NCI-H2196 (cell line): ENCODE data around the gene DHTKD1.

Experiments used
- DNase-seq: peaks from one replicate; lab custom pipeline; 2025; ENCODE audit not compliant: unreplicated experiment; lab: John Stamatoyannopoulos, UW

DHTKD1 gene, protein sequence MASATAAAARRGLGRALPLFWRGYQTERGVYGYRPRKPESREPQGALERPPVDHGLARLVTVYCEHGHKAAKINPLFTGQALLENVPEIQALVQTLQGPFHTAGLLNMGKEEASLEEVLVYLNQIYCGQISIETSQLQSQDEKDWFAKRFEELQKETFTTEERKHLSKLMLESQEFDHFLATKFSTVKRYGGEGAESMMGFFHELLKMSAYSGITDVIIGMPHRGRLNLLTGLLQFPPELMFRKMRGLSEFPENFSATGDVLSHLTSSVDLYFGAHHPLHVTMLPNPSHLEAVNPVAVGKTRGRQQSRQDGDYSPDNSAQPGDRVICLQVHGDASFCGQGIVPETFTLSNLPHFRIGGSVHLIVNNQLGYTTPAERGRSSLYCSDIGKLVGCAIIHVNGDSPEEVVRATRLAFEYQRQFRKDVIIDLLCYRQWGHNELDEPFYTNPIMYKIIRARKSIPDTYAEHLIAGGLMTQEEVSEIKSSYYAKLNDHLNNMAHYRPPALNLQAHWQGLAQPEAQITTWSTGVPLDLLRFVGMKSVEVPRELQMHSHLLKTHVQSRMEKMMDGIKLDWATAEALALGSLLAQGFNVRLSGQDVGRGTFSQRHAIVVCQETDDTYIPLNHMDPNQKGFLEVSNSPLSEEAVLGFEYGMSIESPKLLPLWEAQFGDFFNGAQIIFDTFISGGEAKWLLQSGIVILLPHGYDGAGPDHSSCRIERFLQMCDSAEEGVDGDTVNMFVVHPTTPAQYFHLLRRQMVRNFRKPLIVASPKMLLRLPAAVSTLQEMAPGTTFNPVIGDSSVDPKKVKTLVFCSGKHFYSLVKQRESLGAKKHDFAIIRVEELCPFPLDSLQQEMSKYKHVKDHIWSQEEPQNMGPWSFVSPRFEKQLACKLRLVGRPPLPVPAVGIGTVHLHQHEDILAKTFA

DNA sequence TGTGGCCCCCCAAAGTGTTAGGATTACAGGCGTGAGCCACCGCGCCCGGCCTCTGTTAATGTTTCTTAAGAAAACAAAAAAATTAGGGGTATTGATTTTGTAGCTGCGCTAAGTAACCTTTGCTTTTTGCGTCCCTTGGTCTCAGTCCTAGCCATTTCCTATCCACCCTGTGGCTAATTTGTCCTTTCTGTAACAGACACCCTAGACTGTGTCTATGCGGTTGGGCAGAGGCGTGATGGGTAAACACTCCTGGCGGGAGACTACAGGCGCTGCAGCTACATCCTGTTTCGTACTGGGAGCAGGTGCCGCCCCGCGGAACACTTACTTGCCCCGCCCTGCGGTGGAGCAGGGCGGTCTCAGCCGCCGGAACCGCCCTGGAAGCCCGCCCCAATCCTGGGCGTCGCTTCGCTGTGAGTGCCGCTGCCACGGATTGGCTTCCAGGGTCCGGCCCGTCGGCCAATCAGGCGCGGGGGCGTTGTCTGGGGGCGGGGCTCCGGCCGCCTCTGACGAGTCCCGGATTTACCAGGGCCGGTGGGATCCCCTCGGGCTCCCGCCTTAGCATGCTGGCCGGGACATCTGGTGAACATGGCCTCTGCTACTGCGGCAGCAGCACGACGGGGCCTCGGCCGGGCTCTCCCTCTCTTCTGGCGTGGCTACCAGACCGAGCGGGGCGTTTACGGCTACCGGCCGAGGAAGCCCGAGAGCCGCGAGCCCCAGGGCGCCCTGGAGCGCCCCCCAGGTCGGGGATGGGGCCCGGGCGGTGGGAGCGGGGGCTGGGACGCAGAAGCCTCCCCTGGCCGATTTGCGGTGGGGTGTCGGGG, at the start of gene DHTKD1:
TSS of gene DHTKD1 (plus strand) at position 506 of the 821 bp plus-strand sequence. CDS start at position 586, 80 bp downstream.
- DNase-seq: peak; percentile 90

DNA sequence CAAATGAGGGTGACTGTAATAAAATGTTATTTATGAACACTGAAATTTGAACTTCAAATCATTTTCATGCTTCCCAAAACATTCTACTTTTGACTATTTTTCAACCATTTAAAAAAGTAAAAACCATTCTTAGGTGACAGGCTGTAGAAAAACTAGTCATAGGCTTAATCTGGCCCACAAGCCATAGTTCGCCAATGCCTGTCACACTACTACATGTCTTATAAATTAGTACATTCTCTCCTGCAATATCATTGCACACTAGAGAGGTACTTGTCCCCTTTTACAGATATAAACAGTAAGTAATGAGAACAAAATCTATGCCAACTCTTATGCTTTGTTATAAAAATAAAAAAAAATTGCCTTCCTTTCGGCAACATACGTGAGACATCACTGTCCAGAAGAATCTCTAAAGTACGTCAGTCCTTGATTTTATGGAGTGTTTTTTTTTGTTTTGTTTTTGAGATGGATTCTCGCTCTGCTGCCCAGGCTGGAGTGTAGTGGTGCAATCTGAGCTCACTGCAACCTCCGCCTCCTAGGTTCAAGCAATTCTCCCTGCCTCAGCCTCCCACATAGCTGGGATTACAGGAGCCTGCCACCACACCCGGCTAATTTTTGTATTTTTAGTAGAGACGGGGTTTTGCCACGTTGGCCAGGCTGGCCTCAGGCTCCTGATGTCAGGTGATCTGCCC, 49.3 kb upstream of the DHTKD1 start:
- no peak for DNase-seq

DNA sequence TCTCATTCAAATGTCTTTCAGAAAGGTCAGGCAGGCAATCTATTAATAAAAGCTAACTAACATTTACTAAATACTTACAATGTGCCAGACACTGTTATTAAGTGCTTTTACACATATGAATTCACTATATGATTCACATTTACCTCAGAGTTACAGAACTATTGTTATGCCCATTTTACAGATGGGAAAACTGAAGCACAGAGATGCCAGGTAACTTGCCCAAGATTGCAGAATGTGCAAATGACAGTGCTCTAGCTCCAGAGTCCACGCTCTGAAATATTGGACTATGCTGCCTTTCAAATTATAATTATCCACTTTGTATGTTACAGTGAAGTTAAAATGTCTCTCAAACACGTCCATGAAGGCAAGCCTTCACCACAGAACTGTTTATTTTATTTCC, 48.2 kb upstream of the DHTKD1 start:
- no peak for DNase-seq

DNA sequence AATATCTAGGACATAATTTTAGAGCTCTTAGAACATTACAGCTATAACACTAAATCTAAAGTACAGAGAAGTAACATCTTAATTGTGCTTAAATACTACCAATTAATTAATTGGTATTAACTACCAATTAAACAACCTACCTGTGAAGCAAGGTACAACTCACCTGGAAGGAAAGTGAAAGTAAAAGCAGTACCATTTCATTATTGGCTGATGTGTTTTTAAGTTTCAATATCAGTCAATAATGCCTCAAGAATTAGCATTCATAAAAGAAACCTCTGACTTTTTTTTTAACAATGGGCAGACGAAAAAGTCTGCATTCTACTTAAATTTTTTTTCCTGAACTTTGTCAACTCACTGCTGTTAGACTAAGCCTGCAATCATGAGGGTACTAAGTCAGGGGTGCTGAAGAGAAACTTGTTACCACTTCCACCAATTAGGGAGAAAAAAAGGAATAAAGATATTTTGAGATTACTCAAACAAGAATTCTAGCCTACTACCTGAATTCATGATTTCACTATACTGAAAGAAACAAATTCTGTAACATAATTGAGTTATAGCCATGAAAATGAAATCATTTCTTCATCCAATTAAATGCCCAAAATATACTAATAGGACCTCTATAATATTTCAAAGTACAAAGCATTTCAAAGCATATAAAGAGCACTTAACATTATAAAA, 46.0 kb upstream of the DHTKD1 start:
- no peak for DNase-seq

DNA sequence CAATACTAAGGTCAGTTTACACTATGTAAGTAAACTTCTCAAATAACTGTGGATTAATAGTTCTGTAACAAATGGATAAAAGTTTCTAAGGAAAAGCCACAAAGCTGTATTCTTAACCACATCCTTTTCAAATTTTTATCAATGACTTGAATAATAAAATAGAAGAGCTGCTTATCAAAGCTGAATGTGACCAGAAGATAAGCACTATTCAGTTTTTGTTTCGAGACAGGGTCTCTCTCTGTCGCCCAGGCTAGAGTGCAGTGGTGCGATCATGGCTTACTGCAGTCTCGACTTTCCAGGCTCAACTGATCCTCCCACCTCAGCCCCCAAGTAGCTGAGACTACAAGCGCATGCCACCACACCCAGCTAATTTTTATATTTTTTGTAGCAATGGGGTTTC, 43.2 kb upstream of the DHTKD1 start:
- DNase-seq: no peak

DNA sequence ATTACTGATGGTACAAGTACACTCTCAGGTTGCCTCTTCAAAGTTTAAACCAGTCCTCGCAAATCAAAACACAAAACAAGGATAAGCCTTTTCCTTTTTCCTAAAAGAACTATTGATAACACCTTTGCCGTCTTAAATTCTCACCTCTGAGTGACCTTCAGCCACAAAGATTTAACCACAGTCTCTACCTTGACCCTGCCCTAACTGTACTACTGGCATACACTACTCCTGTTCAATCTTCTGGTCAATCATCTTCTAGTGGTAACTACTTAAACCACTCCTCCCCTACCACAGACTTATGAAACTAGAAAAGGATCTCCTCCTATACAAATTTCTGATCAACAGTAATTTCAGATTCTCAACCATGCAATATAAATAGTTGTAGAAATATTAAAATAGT, 41.2 kb upstream of the DHTKD1 start:
- DNase-seq: no peak

DNA sequence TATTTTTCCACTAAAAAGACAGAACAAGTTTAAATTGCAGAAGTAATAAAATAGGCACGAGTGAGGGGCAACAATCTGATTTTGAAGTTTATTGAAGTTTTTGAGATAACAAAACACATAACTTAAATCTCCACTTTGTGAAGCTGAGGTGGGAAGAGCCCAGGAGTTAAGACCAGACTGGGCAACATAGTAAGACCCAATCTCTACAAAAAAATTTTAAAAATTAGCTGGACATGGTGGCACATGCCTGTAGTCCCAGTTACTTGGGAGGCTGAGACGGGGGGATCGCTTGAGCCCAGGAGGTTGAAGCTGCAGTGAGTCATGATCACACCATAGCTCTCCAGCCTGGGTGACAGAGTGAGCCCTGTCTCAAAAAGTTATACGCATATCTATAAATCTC, 37.4 kb upstream of the DHTKD1 start:
- DNase-seq: no peak

DNA sequence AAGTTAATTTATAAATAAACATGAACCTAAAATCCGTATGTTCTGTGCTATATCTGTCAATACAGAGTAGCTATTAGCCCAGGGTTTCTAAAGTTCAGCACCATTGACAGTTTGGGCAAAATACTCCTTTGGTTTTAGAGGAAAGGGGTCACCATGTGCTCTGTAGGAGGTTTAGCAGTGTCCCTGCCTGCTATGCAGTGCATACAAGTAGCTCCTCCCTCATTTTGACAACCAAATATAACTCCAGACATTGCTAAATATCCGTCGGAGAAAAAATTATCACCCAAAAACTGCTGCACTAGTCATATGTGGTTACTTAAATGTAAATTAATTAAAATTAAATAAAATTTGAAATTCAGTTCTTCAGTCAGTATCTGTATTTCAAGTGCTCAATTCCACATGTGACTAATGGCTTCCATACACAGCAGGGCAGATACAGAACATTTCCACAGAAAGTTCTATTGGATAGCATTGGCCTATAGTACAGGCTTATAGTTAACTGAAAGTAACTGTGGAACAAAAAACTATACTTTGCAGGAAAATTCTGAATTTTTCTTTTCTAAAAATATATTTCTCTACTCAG, 32.6 kb upstream of the DHTKD1 start:
- no peak for DNase-seq

DNA sequence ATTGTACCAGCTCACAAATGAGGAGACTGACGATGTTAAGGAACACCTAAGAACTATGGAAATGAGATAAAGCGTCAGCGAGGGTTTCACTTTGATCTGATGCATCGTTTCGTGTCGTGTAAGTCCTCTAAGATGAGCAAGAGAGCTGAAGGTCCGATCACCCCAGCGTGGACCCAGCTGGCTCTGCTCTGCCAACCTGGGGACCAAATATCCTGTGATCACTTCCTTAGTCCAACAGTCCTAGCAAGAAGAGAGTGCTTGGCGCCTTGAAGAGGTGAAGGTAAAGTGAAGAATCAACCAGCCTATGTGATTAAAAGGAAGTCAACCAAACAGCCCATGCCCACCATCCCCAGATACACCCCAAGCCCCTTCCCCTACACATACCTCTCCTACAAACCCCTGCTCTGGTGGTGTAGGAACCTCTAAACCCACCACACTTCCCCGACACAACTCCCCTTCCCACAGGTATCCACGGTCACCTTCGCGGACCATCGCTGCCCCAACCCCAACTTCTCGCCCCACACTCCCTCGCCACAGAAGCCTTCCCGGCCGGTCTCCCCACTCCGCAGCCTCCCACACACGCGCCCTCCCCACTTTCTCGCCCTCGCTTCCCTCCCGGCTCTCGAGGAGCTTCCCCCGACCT, 26.9 kb upstream of the DHTKD1 start:
- DNase-seq: no peak

DNA sequence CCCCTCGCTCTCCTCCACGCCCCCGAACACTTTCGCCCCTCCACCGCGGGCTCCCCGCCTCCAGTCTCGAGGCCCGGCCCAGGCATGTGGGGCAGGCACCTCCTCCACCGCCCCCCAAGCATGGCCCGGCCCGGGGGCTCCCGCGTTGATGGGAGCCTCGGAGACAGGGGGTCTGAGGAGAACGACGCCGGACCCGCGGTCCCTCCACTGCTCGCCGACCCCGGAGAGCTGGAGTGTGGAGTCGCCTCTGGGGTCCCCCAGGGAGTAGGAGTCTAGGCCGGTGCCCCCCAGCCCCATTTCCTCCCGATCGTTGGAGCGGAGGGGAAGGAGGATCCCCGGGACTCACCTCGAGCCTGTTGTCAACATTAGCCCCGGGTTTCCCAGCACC, 26.4 kb upstream of the DHTKD1 start:
- DNase-seq: no peak

DNA sequence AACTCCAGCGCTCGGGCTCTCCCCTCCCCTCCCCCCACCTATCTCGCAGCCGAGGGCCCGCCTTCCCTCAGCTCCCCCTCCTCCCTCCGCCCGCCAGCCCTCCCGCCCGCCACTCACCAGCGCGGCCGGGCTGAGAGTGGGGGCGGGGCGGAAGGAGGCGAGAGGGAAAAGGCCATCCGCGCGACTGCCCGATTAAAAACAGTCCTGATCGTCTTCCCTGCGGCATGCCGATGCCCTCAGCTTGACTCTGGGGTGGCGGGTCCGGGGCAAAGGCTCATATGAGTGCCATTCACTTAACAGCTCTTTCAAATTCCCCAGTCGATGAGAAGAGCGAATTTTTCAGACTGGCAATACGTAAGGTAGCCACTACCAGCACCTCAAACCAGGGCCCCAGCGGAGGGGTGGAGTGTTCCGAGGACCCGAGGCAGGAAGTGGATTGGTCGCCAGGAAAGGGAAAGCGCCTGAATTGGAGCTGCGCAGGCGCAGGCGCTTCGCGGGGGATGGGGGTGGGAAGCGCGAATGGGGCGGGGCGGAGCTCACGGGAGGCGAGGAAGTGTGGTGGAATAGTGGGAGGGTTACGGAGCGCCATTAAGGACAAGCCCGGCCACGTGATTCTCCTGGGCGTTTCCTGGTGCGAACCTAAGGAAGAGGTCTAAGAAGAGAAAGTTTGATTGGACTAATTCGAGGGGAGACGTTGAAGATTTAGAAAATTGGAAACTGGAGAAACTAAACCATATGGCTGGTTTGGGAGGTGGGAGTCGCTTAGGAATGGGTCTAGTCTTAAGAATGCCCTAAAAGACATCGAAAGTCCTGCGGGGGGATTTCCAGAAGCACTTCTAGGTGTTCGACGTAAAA, 25.7 kb upstream of the DHTKD1 start, which contains the start of gene UPF2:
TSS of gene UPF2 (minus strand) at position 13 of the 855 bp plus-strand sequence. CDS start 7,386 bp downstream, outside the sequence.
- DNase-seq: peak; percentile 86

DNA sequence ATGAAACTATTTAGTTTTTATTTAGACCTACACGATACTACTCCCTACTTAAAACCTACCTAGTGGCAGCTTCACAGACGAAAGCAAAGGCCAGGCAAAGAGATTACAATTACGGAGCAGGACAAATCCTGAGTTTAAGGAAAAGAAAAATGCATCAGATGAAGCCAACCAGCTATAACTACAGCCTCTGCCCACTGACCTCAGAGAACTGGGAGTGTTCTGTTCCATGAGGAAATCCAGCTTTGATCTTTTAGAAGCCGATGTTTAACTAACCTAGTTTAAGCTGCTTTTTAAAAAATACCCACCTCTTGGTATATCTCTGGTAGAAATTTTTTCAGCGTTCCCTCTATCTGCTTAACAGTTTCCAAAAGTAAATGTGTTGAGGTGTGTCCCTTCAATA, 23.2 kb upstream of the DHTKD1 start:
- no peak for DNase-seq

DNA sequence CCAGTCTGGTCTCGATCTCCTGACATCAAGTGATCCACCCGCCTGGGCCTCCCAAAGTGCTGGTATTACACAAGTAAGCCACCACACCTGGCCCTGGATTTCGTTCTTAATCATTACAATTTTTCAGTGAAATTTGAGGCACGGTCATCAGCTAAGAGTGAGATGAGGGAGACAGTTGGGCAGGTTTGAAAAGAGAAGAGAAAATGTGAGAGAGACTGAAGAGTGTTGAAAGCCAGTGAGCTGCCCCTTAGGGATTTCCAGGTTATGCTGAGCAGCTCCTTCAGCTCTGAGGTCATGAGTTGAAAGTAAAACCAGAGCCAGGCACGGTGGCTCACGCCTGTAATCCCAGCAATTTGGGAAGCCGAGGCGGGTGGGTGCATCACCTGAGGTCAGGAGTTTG, 20.2 kb upstream of the DHTKD1 start:
- no peak for DNase-seq

DNA sequence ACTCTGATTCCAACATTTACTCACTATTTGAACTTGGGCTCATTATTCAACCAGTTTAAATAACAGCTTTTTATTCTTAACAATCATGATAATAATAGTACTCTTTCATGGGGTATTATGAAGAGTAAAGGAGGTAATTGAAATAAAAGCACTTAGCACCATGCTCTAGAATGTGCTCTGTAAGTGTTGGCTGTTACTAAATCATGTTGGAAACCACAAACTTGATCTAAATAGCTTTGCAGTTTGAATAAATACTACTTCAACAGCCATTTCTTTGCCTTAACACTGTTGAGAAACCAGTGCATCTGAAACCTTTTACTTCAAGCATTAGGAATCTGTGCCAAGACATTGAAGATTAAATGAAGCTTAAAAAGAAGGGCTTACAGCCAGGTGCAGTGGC, 18.2 kb upstream of the DHTKD1 start:
- DNase-seq: no peak

DNA sequence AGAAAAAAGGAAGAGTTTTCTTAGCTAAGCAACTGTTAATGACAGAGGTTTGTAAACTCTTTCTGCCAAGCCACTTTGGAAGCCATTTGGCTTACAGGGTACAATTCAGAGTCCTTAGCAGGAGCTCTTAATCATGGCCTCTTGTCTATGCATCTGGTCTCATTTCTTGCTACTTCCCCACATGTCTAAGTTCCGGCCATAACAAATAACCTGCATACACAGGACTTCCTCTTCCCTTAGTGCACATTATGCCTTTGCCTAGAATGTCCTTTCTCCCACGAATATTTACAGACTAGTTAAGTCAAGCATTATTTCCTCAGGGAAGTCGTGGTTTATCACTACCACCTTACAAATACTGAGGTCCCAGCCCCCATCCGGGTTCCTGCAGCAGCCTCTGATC, 17.5 kb upstream of the DHTKD1 start:
- no peak for DNase-seq

DNA sequence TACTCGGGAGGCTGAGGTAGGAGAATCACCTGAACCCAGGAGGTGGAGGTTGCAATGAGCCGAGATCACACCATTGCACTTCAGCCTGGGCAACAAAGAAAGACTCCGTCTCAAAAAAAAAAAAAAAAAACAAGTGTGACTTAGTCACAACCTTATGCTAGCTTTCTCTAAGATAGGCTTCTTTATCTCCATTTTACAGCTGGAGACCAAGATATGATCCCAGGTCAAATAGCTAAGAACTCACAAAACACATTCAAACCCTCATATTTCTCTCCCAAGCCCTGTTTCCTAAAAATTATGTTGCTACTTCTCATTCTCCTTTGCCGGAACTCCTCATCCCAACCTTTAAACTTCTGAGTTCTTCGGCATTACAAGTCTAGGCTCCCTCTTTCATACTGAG, 13.0 kb upstream of the DHTKD1 start:
- DNase-seq: no peak

DNA sequence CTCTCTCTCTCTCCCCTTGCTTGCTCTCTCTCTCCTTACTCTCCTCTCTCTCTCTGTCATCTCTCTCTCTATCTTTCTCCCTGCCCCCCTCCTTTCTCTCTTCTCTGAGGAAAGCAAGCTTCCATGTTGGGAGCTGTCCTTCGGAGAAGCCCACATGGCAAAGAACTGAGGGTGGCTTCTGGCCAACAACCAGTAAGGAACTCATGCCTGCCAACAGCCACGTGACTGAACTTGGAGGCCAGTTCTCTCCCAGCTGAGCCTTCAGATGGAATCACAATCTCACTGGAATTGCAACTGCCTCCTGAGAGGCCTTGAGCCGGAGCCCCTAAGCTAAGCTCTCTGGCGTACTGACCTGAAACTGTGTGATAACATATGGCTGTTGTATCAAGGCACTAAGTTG, 12.0 kb upstream of the DHTKD1 start:
- no peak for DNase-seq

DNA sequence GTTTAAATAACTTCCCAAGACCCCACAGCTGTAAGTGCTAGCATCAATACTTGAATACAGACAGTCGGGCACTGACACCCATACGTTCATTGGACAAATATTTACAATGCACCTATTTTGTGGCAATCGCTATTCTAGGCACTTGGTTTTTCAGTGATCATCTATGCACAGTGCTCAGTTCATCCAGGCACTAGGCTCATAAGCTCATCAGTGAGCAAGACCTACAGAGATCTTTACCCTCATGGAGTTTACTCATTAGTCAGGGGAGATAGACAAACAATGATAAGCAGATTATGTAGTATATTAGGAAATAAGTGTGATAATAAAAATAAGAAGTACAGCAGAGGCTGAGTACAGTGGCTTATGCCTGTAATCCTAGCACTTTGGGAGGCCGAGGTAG, 7.6 kb upstream of the DHTKD1 start:
- DNase-seq: no peak
